Measurements from ENCODE around the gene NUTM1. TPM values are rescaled to one million over a fixed set of nuclear protein-coding genes. Genes with fewer than 3 reads are reported as not detected.

NUTM1 gene
- total RNA-seq, 1 experiment from 2014 or later, result 0.46 TPM

- no peaks in the 10 kb centered on the region for H3K27me3 Mint-ChIP-seq (ENCODE audit: low read depth)
- no peaks in the 10 kb centered on the region for H3K9me3 Mint-ChIP-seq
- H3K27ac Mint-ChIP-seq, result no peak overlapping the region
- H3K4me3 Mint-ChIP-seq, result no peak overlapping the region
- no peaks in the 10 kb centered on the region for H3K36me3 Mint-ChIP-seq
- peaks cover 14% of the 10 kb centered on the region for H3K4me1 Mint-ChIP-seq
- CTCF ChIA-PET, result no interaction called here
- POLR2A ChIA-PET, result no interaction called here
- ATAC-seq, result no peak
- no peak for DNase-seq (ENCODE audit: low spot score)
- TF ChIP-seq CDX4 (CRISPR knock-in tag; IDR thresholded peaks at IDR 0.05; ENCODE audit: borderline replicate concordance) (no peak), ZNF281 (CRISPR knock-in tag; IDR thresholded peaks at IDR 0.05) (no peak), ZNF396 (CRISPR knock-in tag; IDR thresholded peaks at IDR 0.05; ENCODE audit: borderline replicate concordance) (no peak), NR1H2 (CRISPR knock-in tag; IDR thresholded peaks at IDR 0.05) (no peak)
Measured at GRCh38 chr15:34347951-34348638, 5.0 kb downstream of the NUTM1 start.

GRCh38 chr15:34348735-34349300 lies 5.7 kb downstream of the NUTM1 start:
- H3K27me3 Mint-ChIP-seq (ENCODE audit: low read depth), result no peaks in the 10 kb centered on the region
- H3K4me1 Mint-ChIP-seq, result peaks cover 17% of the 10 kb centered on the region
- ATAC-seq (no peak), DNase-seq (ENCODE audit: low spot score) (no peak)
- ChIA-PET CTCF (interaction anchor here (1.3 kb wide), 1 partner anchor 10 kb away, joined by 4 read pairs; no protein-coding TSS in a partner anchor), POLR2A (no interaction called here)
- no peak overlapping the region for H3K4me3 Mint-ChIP-seq
- 0 out of 2 replicates have a peak, but pooled peaks cover 3% of the 10 kb centered on the region for H3K36me3 Mint-ChIP-seq
- H3K27ac Mint-ChIP-seq, result no peak overlapping the region
- no peaks in the 10 kb centered on the region for H3K9me3 Mint-ChIP-seq
- TF ChIP-seq IRF2 (CRISPR knock-in tag; IDR thresholded peaks at IDR 0.05; ENCODE audit: borderline replicate concordance, low read depth) (no peak), STAT6 (CRISPR knock-in tag; conservative IDR thresholded peaks at IDR 0.05; ENCODE audit: low read depth) (no peak), PREB (CRISPR knock-in tag; IDR thresholded peaks at IDR 0.05; ENCODE audit: borderline replicate concordance) (no peak), SMAD3 (CRISPR knock-in tag; IDR thresholded peaks at IDR 0.05; ENCODE audit: borderline replicate concordance) (no peak), ZBTB21 (CRISPR knock-in tag; IDR thresholded peaks at IDR 0.05; ENCODE audit: borderline replicate concordance) (no peak), JAZF1 (CRISPR knock-in tag; IDR thresholded peaks at IDR 0.05) (no peak), MYBL2 (CRISPR knock-in tag; IDR thresholded peaks at IDR 0.05) (no peak), FOXP1 (CRISPR knock-in tag; IDR thresholded peaks at IDR 0.05; ENCODE audit: borderline replicate concordance) (no peak), ZNF396 (CRISPR knock-in tag; IDR thresholded peaks at IDR 0.05; ENCODE audit: borderline replicate concordance) (no peak), MAX (CRISPR knock-in tag; IDR thresholded peaks at IDR 0.05) (no peak), ZNF512 (CRISPR knock-in tag; IDR thresholded peaks at IDR 0.05; ENCODE audit: borderline replicate concordance) (no peak), USF2 (CRISPR knock-in tag; IDR thresholded peaks at IDR 0.05) (no peak), KAT7 (CRISPR knock-in tag; IDR thresholded peaks at IDR 0.05; ENCODE audit: borderline replicate concordance) (no peak), PRDM15 (CRISPR knock-in tag; IDR thresholded peaks at IDR 0.05) (no peak), ZNF317 (CRISPR knock-in tag; IDR thresholded peaks at IDR 0.05; ENCODE audit: borderline replicate concordance, low read depth) (no peak)
